Testis (tissue), 2 donors: ENCODE measurements around the gene TP53I11.

Source experiments
- POLR2A ChIP-seq: fragments of 450-650 bp; IDR thresholded peaks from one replicate; pipeline ENCODE4 v1.6.1; 2017; ENCODE audit warnings: antibody characterized with exemption, mild to moderate bottlenecking, moderate library complexity
- TF ChIP-seq, protein P1 (sequence below), 3 experiments: fragments of 450-650 bp in 2 of 3; fragments of 200-600 bp in 1 of 3; sonication (generic) in 1 of 3; IDR thresholded peaks; one replicate each; pipeline ENCODE4 v1.5.1; 2016 to 2019; ENCODE audit warnings: antibody characterized with exemption in 3 of 3, mild to moderate bottlenecking in 2 of 3, moderate library complexity in 1 of 3

DNA sequence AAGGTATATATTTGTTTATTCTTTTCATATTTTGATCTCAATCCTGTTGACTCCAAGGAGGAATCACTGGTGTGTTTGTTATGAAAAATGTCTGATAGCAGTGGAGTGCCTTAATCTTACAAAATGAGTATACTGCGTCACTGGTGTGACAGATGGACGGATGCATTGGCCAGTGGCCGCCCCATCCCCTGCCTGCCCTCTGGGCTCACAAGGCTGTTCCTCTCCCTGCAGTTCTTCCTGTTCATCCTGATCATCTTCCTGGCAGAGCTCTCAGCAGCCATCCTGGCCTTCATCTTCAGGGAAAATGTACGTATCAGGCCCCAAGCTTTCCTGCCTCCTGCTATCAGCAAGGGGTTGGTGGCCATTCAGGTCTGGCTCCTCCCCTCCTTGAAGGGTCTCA is 32.9 kb downstream of the TP53I11 start:
- TF ChIP-seq, protein P1, sequence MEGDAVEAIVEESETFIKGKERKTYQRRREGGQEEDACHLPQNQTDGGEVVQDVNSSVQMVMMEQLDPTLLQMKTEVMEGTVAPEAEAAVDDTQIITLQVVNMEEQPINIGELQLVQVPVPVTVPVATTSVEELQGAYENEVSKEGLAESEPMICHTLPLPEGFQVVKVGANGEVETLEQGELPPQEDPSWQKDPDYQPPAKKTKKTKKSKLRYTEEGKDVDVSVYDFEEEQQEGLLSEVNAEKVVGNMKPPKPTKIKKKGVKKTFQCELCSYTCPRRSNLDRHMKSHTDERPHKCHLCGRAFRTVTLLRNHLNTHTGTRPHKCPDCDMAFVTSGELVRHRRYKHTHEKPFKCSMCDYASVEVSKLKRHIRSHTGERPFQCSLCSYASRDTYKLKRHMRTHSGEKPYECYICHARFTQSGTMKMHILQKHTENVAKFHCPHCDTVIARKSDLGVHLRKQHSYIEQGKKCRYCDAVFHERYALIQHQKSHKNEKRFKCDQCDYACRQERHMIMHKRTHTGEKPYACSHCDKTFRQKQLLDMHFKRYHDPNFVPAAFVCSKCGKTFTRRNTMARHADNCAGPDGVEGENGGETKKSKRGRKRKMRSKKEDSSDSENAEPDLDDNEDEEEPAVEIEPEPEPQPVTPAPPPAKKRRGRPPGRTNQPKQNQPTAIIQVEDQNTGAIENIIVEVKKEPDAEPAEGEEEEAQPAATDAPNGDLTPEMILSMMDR (IDR thresholded peaks at IDR 0.05): no peak
- TF ChIP-seq POLR2A: no peak
